ENCODE data around the gene PFKM.

Gene PFKM

DNA sequence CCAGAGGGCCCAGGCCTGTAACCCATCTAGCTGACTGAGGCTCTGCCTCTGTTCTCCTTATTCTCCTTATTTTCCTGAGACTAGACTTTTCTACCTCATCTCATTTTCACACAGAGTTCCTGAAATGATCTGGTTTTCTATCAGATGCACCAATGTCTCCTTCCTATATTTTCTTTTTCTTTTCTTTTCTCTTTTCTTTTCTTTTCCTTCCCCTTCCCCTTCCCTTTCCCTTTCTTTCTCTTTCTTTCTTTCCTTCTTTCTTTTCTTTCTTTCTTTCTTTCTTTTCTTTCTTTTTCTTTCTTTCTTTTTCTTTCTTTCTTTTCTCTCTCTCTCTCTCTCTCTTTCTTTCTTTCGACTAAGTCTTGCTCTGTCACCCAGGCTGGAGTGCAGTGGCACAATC lies 61.3 kb downstream of the PFKM start:
- Histone ChIP-seq H3K9me3 (ENCODE audit: control insufficient read depth in 1 of 2, low read length in 2 of 2) (no peaks in the 10 kb centered on the region), H3K27ac (ENCODE audit: low read length) (no peak overlapping the region), H3K4me1 (ENCODE audit: control insufficient read depth in 1 of 2, insufficient read depth in 2 of 2, low read length in 2 of 2) (peaks cover 3 to 25% of the 10 kb centered on the region in 2 donors), H3K27me3 (ENCODE audit: low read depth, low read length) (peaks cover 34% of the 10 kb centered on the region), H3K36me3 (ENCODE audit: control insufficient read depth in 1 of 2, insufficient read depth in 2 of 2, low read length in 2 of 2) (no peaks in the 10 kb centered on the region), H3K4me3 (ENCODE audit: low read depth in 1 of 2, low read length in 2 of 2) (no peak overlapping the region)

DNA sequence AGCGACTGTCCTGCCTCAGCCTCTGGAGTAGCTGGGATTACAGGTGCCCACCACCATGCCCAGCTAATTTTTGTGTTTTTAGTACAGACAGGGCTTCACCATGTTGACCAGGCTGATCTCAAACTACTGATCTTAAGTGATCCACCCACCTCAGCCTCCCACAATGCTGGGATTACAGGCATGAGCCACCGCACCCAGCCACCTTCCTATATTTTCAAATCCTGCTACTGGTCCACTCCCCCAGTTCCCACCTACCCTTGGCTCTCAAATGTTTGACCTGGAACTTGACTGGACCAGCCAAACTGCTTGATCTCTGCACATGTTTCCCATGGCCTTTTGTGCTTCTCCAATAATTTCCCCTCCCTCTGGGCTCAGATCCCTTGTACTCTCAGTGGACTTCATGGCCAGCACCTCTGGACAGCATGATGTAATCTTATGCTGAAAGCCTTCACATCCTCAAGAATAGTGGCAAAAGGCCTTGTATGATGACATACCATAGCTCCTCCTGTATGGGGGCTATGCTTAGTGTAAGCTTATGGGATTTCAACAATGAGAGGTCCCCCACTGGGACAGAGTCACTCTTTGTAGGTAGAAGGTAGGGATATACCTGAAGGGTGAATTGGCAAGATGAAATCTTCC lies 61.8 kb downstream of the PFKM start:
- H3K9me3 ChIP-seq (ENCODE audit: control insufficient read depth in 1 of 2, low read length in 2 of 2) = no peaks in the 10 kb centered on the region
- no peak overlapping the region for H3K27ac ChIP-seq (ENCODE audit: low read length)
- peaks cover 34% of the 10 kb centered on the region for H3K27me3 ChIP-seq (ENCODE audit: low read depth, low read length)
- peaks cover 3 to 25% of the 10 kb centered on the region in 2 donors for H3K4me1 ChIP-seq (ENCODE audit: control insufficient read depth in 1 of 2, insufficient read depth in 2 of 2, low read length in 2 of 2)
- H3K36me3 ChIP-seq (ENCODE audit: control insufficient read depth in 1 of 2, insufficient read depth in 2 of 2, low read length in 2 of 2) = no peaks in the 10 kb centered on the region
- no peak overlapping the region for H3K4me3 ChIP-seq (ENCODE audit: low read depth in 1 of 2, low read length in 2 of 2)

DNA sequence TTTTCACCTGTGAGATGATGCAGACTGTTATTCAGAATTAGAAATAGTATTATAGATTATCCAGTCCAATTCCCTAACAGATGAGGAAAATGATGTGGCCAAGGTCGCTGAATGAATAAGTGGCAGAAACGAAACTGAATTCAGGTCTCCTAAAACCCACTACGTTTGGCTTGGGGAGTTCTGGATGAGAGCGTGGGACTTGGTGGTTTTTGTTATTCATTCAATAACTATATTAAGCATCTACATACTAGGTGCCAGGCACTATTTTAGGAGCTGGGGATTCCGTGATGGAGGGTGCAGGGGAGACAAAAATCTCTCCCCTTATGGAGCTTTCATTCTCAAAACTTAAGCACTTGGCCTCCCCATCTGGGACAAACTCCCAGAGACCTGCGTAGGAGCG lies 63.5 kb downstream of the PFKM start:
- Histone ChIP-seq H3K36me3 (ENCODE audit: control insufficient read depth in 1 of 2, insufficient read depth in 2 of 2, low read length in 2 of 2) (no peaks in the 10 kb centered on the region), H3K27me3 (ENCODE audit: low read depth, low read length) (peaks cover 34% of the 10 kb centered on the region), H3K27ac (ENCODE audit: low read length) (no peak overlapping the region), H3K9me3 (ENCODE audit: control insufficient read depth in 1 of 2, low read length in 2 of 2) (no peaks in the 10 kb centered on the region), H3K4me3 (ENCODE audit: low read depth in 1 of 2, low read length in 2 of 2) (peak overlapping the region; percentile 74 to 80), H3K4me1 (ENCODE audit: control insufficient read depth in 1 of 2, insufficient read depth in 2 of 2, low read length in 2 of 2) (peaks cover 3 to 25% of the 10 kb centered on the region in 2 donors)

DNA sequence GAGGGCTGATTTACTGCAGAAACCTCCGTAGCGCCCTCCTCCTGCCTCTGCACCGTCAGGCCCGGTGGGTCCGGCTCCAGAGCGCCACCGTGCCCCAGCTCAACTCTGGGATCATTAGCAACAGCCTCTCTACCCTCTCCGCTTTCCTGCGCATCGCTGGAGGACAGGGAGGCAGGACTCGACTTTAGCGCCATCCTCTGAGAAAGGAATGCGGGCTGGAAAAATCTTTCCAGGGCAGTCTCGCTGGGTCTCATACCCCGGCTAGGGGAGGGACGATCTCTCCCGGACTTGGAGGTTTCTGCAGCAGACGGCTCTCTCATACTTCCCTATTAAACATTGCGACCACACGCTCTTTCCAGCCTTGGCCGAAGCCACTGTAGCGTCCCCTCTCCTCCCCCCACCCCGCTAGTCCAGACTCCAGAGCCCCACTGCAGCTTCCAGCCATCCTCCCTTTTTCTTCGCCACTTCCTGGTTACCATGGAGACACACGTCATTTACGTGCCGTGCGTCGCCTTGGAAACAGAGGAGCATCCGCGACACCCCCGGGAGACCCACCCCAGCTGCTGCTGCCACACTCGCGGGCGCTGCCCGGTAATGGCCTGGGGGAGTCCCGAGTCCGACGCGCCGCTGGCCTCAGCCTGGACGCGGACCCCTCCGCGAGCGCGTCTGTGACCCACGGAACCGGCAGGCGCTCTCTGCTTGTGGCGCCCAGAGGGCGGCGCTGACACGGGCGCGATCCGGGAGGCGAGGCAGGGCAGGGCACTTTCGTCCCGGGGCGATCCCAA lies 64.1 kb downstream of the PFKM start, which contains the start of gene CCDC184:
TSS of gene CCDC184 (plus strand) at position 554 of the 785 bp plus-strand sequence. CDS start 479 bp downstream, outside the sequence.
- H3K4me3 ChIP-seq (ENCODE audit: low read depth in 1 of 2, low read length in 2 of 2) = peak within 1 kb of the TSS; percentile 74 to 80
- H3K27ac ChIP-seq (ENCODE audit: low read length) = no peak within 1 kb of the TSS
- H3K4me1 ChIP-seq (ENCODE audit: control insufficient read depth in 1 of 2, insufficient read depth in 2 of 2, low read length in 2 of 2) = peaks cover 3 to 25% of the 10 kb centered on the region in 2 donors
- H3K27me3 ChIP-seq (ENCODE audit: low read depth, low read length) = peaks cover 30% of the 10 kb centered on the region
- H3K36me3 ChIP-seq (ENCODE audit: control insufficient read depth in 1 of 2, insufficient read depth in 2 of 2, low read length in 2 of 2) = no peaks in the 10 kb centered on the region
- no peaks in the 10 kb centered on the region for H3K9me3 ChIP-seq (ENCODE audit: control insufficient read depth in 1 of 2, low read length in 2 of 2)

DNA sequence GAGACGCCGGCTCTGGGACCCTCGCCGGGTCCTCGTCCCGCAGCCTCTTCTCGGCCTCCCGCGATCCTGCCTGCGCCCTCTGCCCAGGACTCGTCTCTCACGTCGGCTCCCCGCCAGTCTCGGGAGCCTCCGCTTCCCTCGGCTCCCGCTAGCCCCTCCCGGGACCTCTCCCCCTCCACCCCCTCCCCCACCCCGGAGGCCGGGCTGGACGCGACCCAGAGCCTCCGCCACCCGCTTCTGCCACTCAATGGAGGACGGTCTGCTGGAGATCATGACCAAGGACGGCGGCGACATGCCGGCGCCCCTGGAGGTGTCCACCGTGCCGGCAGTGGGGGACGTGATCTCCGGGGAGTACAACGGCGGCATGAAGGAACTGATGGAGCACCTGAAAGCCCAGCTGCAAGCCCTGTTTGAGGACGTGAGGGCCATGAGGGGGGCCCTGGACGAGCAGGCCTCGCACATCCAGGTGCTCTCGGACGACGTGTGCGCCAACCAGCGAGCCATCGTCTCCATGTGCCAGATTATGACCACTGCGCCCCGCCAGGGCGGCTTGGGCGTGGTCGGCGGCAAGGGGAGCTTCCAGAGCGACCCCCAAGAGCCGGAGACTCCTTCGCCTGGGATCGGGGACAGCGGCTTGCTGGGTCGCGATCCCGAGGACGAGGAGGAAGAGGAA lies 64.8 kb downstream of the PFKM start:
- Histone ChIP-seq H3K27me3 (ENCODE audit: low read depth, low read length) (peaks cover 30% of the 10 kb centered on the region), H3K9me3 (ENCODE audit: control insufficient read depth in 1 of 2, low read length in 2 of 2) (no peaks in the 10 kb centered on the region), H3K27ac (ENCODE audit: low read length) (no peak overlapping the region), H3K36me3 (ENCODE audit: control insufficient read depth in 1 of 2, insufficient read depth in 2 of 2, low read length in 2 of 2) (no peaks in the 10 kb centered on the region), H3K4me3 (ENCODE audit: low read depth in 1 of 2, low read length in 2 of 2) (peak overlapping the region; percentile 74 to 80), H3K4me1 (ENCODE audit: control insufficient read depth in 1 of 2, insufficient read depth in 2 of 2, low read length in 2 of 2) (peaks cover 3 to 25% of the 10 kb centered on the region in 2 donors)

DNA sequence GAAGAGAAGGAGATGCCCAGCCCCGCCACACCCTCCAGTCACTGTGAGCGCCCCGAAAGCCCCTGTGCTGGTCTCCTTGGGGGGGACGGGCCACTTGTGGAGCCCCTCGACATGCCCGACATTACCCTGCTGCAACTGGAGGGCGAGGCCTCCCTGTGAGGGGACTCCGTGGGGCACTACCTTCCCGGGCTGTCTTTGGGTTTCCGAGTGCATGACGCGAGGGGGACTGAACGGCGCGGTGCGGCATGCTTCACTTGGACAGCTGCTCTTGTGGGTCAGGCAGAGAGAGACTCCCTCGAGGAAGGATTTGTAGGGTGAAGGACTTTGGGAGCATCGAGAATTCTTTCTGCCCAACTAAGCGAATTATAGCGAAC lies 65.4 kb downstream of the PFKM start:
- Histone ChIP-seq H3K4me3 (ENCODE audit: low read depth in 1 of 2, low read length in 2 of 2) (peak overlapping the region in 1 of 2 donors; percentile 80), H3K36me3 (ENCODE audit: control insufficient read depth in 1 of 2, insufficient read depth in 2 of 2, low read length in 2 of 2) (no peaks in the 10 kb centered on the region), H3K27me3 (ENCODE audit: low read depth, low read length) (peaks cover 28% of the 10 kb centered on the region), H3K9me3 (ENCODE audit: control insufficient read depth in 1 of 2, low read length in 2 of 2) (no peaks in the 10 kb centered on the region), H3K4me1 (ENCODE audit: control insufficient read depth in 1 of 2, insufficient read depth in 2 of 2, low read length in 2 of 2) (peaks cover 3 to 25% of the 10 kb centered on the region in 2 donors), H3K27ac (ENCODE audit: low read length) (no peak overlapping the region)

DNA sequence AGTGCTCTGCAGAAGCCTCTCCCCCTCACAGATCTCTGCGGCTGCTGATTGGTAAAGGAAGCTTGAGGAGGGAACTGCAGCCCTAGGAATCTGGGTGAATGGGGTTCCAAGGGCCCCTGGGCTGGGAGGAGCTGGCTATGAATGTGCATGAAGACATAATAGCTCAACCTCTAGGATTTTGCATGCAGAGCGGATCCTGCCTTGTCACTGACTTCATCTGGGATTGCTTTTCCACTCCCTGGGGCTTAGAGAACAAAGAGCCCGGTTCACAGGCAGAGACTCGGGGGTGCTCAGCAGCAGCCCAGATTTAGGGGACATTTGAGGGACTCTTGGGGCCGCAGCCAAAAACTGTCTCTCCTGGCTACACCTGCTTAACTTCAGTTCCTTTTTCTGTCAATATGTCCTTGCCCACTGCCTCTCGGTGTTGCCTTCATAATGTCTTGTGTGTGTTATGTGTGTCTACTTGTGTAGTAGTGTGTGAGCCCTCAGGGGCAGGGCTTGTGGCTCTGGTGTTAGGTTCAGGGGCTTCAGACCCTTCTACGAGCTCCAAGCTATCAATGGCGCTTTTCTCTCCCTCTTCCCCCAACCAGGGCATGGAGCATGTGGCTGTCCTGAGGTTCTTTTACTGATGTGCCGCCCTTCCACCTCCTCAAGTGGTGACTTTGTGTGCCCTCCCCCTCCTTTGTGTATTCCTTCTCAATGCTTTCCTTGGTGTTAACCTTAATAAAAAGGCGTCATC lies 66.2 kb downstream of the PFKM start:
- H3K27me3 ChIP-seq (ENCODE audit: low read depth, low read length) = peaks cover 22% of the 10 kb centered on the region
- no peak overlapping the region for H3K4me3 ChIP-seq (ENCODE audit: low read depth in 1 of 2, low read length in 2 of 2)

DNA sequence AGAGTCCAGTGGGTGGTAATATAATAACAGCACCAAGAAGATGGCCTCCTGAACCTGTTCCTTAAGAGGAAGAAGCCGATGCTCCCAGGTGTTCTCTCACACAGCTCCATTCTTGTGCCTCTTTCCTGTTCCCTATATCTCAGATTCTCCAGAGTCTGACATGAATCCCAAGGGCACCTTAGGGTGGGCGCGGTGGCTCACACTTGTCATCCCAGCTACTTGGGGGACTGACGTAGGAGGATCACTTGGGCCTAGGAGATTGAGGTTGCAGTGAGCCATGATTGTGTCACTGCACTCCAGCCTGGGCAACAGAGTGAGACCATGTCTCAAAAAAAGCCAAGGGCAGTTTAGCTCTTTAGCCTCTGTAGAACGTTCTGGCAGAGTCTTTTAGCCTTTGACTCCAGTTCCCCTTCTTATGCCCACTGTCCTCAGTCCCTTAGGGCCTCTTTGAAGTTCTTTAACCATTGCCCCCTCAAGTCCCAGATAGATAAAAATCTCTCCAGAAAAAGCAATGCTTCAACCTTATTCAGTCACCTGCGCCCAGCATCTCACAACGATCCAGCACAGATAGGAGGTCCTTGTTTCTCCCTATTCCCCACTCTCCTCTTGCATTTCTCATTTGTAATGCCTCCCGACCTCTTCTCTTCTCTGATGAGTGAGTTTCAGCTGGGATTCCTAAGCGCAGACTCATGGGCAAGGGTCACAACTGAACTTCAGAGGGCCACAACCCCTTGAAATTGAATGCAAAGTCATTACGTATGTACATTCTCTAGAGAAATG lies 68.9 kb downstream of the PFKM start:
- Histone ChIP-seq H3K4me3 (ENCODE audit: low read depth in 1 of 2, low read length in 2 of 2) (no peak overlapping the region), H3K9me3 (ENCODE audit: control insufficient read depth in 1 of 2, low read length in 2 of 2) (no peaks in the 10 kb centered on the region), H3K36me3 (ENCODE audit: control insufficient read depth in 1 of 2, insufficient read depth in 2 of 2, low read length in 2 of 2) (no peaks in the 10 kb centered on the region), H3K27me3 (ENCODE audit: low read depth, low read length) (peaks cover 11% of the 10 kb centered on the region), H3K27ac (ENCODE audit: low read length) (no peak overlapping the region), H3K4me1 (ENCODE audit: control insufficient read depth in 1 of 2, insufficient read depth in 2 of 2, low read length in 2 of 2) (peaks cover 3 to 16% of the 10 kb centered on the region in 2 donors)

More for the DNA sequence above, 66.2 kb downstream of the PFKM start:
- no peak overlapping the region for H3K27ac ChIP-seq (ENCODE audit: low read length)
- H3K4me1 ChIP-seq (ENCODE audit: control insufficient read depth in 1 of 2, insufficient read depth in 2 of 2, low read length in 2 of 2) = peaks cover 3 to 25% of the 10 kb centered on the region in 2 donors
- no peaks in the 10 kb centered on the region for H3K9me3 ChIP-seq (ENCODE audit: control insufficient read depth in 1 of 2, low read length in 2 of 2)
- H3K36me3 ChIP-seq (ENCODE audit: control insufficient read depth in 1 of 2, insufficient read depth in 2 of 2, low read length in 2 of 2) = no peaks in the 10 kb centered on the region

DNA sequence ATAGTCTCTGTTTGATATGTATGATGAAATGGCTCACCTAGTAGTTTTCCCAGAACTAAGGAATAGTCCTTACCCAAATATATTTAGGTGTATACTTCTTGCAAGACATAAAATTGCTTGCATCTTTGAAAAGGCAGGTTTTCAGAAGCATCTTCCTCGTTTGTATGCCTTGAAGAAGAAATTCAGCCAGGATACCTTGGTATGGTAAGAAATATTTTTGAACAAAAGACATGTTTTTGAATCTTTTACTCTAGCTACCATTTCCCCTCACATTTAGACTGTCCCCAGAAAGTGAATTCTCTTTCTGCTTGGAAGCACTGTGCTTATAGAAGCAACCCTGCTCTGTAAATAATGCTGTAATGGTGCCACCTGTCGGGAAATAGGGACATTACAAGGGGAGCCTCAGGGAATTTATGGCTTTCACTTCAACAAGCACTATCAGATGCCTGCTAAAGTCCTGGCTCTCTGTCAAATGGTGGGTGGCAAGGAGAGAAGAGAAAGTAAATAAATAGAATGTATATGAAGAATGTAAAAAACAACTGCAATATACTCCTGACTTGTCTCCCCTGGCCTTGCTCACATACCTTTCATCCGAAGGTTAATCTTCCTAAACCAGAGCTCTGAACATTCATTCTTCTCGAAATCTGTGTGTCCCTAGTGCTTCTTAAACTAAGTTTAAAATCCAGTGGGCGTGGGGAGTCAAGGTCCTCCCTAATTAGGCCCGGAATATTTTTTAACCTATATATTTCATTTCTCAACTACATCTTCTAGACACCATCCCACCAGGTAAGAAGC lies 70.4 kb downstream of the PFKM start:
- Histone ChIP-seq H3K27ac (ENCODE audit: low read length) (no peak overlapping the region), H3K4me1 (ENCODE audit: control insufficient read depth in 1 of 2, insufficient read depth in 2 of 2, low read length in 2 of 2) (peaks cover 0 to 3% of the 10 kb centered on the region in 2 donors), H3K36me3 (ENCODE audit: control insufficient read depth in 1 of 2, insufficient read depth in 2 of 2, low read length in 2 of 2) (no peaks in the 10 kb centered on the region), H3K27me3 (ENCODE audit: low read depth, low read length) (no peaks in the 10 kb centered on the region), H3K4me3 (ENCODE audit: low read depth in 1 of 2, low read length in 2 of 2) (no peak overlapping the region), H3K9me3 (ENCODE audit: control insufficient read depth in 1 of 2, low read length in 2 of 2) (no peaks in the 10 kb centered on the region)

DNA sequence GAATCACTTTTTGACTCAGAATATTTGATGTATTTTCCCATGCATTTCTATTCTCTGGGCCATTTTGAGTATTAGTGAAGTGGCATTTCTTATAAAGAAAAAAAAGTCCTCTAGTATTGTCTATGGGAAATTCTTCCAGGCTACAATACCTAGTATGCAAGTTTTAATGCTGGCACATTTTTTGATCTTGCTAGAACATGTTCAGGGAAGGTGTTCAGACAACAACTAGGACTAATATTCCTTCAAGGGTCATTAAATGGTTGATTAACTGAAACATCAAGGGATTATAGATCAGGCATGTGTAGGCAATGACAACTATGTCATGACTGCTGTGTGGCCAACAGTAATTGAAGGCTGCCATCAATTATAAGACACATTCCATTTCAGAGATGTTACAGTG lies 71.9 kb downstream of the PFKM start:
- Histone ChIP-seq H3K27me3 (ENCODE audit: low read depth, low read length) (no peaks in the 10 kb centered on the region), H3K9me3 (ENCODE audit: control insufficient read depth in 1 of 2, low read length in 2 of 2) (no peaks in the 10 kb centered on the region), H3K27ac (ENCODE audit: low read length) (no peak overlapping the region), H3K36me3 (ENCODE audit: control insufficient read depth in 1 of 2, insufficient read depth in 2 of 2, low read length in 2 of 2) (no peaks in the 10 kb centered on the region), H3K4me1 (ENCODE audit: control insufficient read depth in 1 of 2, insufficient read depth in 2 of 2, low read length in 2 of 2) (no peaks in the 10 kb centered on the region), H3K4me3 (ENCODE audit: low read depth in 1 of 2, low read length in 2 of 2) (no peak overlapping the region)

Data from muscle layer of duodenum (tissue), 2 donors.